Kidney (tissue), 14 donors: Measurements from ENCODE around the gene ARHGEF18. TPM values are rescaled to one million over a fixed set of nuclear protein-coding genes. Genes with fewer than 3 reads are reported as not detected.

Experiments
- DNase-seq, 5 donors: peaks; one replicate each; pipeline ENCODE4 v3.0.0-alpha.2; 2013 to 2020
- FAIRE-seq: peaks from 2 replicates; lab custom pipeline; 2012; peaks lifted over from hg19 to GRCh38; lab: Jason Lieb, UNC
- H3K27ac ChIP-seq, 2 donors: one replicate each; pipeline ENCODE4 v1.7.0; 2013; ENCODE audit warnings: low read depth in 2 of 2, low read length in 2 of 2, inconsistent platforms in 1 of 2
- H3K27me3 ChIP-seq: one replicate; pipeline ENCODE4 v1.7.1; 2013; ENCODE audit warnings: low read length, inconsistent platforms; ENCODE audit not compliant: control insufficient read depth, insufficient read depth
- H3K36me3 ChIP-seq, 3 donors: one replicate each; pipeline versions ENCODE4 v1.7.0 to v1.7.1; 2013; ENCODE audit warnings: low read length in 3 of 3, control low read depth in 1 of 3, inconsistent platforms in 1 of 3; ENCODE audit not compliant: insufficient read depth in 3 of 3, control insufficient read depth in 2 of 3
- H3K4me1 ChIP-seq, 3 donors: one replicate each; pipeline versions ENCODE4 v1.7.0 to v1.7.1; 2013; ENCODE audit warnings: low read length in 3 of 3, inconsistent platforms in 1 of 3, low read depth in 1 of 3; ENCODE audit not compliant: control insufficient read depth in 2 of 3, insufficient read depth in 2 of 3
- H3K4me3 ChIP-seq, 3 donors: one replicate each; pipeline versions ENCODE4 v1.7.0 to v1.8.1; 2013; ENCODE audit warnings: low read length in 3 of 3, control low read depth in 1 of 3, inconsistent platforms in 1 of 3
- H3K9ac ChIP-seq, 3 donors: one replicate each; pipeline versions ENCODE4 v1.7.0 to v1.7.1; 2013; ENCODE audit warnings: low read length in 3 of 3, control low read depth in 1 of 3, inconsistent platforms in 1 of 3
- H3K9me3 ChIP-seq, 3 donors: one replicate each; pipeline versions ENCODE4 v1.7.0 to v1.7.1; 2013; ENCODE audit warnings: low read length in 3 of 3, control low read depth in 1 of 3, inconsistent platforms in 1 of 3; ENCODE audit not compliant: control insufficient read depth in 2 of 3, insufficient read depth in 1 of 3
- intact Hi-C: fragments of 100-400 bp; cut with DNase I; formaldehyde crosslinking; loops from one replicate; pipeline ENCODE4 v1.11.1; 2022
- polyA plus RNA-seq: library from polyadenylated mRNA; stranded (reverse); fragments of 350-450 nt; fragmentation: Illumina TruSeq; extraction: RNeasy Lipid Tissue Mini Kit (QIAGEN cat#74804); gene quantifications from one replicate; pipeline ENCODE4 v1.2.3, GENCODE V29; 2014; ENCODE audit warnings: low read depth, low replicate concordance; ENCODE audit not compliant: insufficient read depth
- total RNA-seq: library from RNA; stranded (reverse); fragmentation: NEBNext Ultra II Directional; extraction: Animal tissue kit (Norgen Biotek cat#: 25700); gene quantifications from one replicate; pipeline ENCODE4 v1.2.1, GENCODE V29; 2021
- TF ChIP-seq, protein P1 (sequence below): IDR thresholded peaks from 3 replicates; pipeline ENCODE4 v1.5.1; 2012; ENCODE audit warnings: mild to moderate bottlenecking, moderate library complexity, borderline replicate concordance; ENCODE audit not compliant: insufficient read depth; ENCODE audit errors: extremely low read depth
- donor health status: control.
- donor health status: control.
- donor health status: control.
- donor health status: control.
- donor health status: control.
- donor health status: DM: yes; HTN: yes; CAD: no.
- donor health status: Normal renal cell carcinoma (clear cell type).

Gene ARHGEF18
- total and polyA plus RNA-seq, 2 donors from 2014 or later: 18.5 to 42.6 TPM

DNA sequence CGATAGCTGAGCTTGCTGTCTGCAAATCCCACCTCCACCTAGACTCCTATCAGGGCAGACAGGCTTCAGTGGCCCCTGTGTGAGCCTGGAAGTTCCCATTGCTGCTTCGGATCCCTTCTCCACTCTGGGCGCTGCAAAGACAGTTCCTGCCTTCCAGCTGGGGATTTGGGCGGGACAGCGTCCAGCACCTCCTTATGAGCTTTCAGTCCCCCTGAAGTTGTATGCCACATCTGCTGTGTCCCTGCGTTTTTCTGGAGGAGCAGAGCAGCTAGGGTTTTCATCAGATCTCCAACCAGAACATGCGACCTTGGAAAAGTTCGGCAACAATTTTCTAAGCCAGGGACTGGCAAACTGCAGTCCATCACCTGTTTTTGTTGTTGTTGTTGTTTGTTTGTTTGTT is 38.0 kb downstream of the ARHGEF18 start:
- peaks cover 0 to 4% (median 0%) of the 10 kb centered on the region in 3 donors for H3K4me1 ChIP-seq
- intact Hi-C loops: no loop called here
- H3K4me3 ChIP-seq: no peak overlapping the region
- TF ChIP-seq, protein P1, sequence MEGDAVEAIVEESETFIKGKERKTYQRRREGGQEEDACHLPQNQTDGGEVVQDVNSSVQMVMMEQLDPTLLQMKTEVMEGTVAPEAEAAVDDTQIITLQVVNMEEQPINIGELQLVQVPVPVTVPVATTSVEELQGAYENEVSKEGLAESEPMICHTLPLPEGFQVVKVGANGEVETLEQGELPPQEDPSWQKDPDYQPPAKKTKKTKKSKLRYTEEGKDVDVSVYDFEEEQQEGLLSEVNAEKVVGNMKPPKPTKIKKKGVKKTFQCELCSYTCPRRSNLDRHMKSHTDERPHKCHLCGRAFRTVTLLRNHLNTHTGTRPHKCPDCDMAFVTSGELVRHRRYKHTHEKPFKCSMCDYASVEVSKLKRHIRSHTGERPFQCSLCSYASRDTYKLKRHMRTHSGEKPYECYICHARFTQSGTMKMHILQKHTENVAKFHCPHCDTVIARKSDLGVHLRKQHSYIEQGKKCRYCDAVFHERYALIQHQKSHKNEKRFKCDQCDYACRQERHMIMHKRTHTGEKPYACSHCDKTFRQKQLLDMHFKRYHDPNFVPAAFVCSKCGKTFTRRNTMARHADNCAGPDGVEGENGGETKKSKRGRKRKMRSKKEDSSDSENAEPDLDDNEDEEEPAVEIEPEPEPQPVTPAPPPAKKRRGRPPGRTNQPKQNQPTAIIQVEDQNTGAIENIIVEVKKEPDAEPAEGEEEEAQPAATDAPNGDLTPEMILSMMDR: no peak
- H3K27ac ChIP-seq: no peak overlapping the region
- H3K9ac ChIP-seq: no peak overlapping the region
- no peaks in the 10 kb centered on the region for H3K9me3 ChIP-seq
- FAIRE-seq (no peak), DNase-seq (no peak)
- no peaks in the 10 kb centered on the region for H3K27me3 ChIP-seq
- no peaks in the 10 kb centered on the region for H3K36me3 ChIP-seq

DNA sequence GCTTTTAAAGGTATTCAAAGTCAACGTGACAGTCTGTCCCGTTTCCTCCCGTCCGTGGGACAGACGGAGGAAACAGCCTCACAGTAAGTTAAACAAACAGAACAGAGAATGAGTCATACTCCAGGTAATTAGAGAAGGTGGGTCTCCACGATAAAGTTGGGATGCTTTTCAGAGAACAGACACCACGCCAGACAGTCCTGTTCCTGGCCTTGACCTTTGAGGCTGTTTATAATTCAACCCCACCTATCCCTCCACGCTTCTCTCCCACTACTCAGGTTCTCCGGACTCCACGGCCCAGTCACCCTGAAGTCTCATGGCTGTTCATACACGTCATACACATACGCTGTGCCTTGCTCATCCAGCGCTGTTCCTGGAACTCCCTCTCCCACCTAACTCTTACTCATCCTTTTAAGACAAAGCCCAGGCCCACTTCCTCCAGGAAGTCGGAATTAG is 42.5 kb downstream of the ARHGEF18 start:
- Histone ChIP-seq H3K27ac (no peak overlapping the region), H3K27me3 (no peaks in the 10 kb centered on the region), H3K4me3 (no peak overlapping the region), H3K9ac (no peak overlapping the region), H3K9me3 (no peaks in the 10 kb centered on the region), H3K36me3 (no peaks in the 10 kb centered on the region), H3K4me1 (peaks cover 2 to 15% (median 4%) of the 10 kb centered on the region in 3 donors)
- TF ChIP-seq, protein P1: no peak
- DNase-seq (no peak), FAIRE-seq (no peak)
- intact Hi-C loops: no loop called here

DNA sequence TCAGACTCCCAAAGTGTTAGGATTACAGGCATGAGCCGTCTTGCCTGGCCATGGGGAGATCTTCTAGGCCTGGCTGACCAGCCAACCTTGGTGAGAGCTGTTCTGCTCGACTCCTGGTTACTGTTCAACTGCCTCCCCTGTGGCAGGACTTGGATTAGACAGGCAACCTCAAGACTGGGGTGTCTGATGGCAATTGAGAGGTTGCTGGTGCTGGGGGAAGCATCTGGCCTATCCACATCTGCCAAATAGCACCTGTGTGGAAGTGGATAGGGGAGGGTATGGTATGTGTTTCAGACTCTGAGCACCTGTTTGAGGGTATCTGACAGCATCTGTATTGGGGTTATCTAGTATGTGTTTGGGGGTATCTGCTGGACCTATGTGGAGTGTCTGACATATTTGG is 44.7 kb downstream of the ARHGEF18 start:
- Histone ChIP-seq H3K27ac (no peak overlapping the region), H3K9me3 (no peaks in the 10 kb centered on the region), H3K36me3 (no peaks in the 10 kb centered on the region), H3K4me3 (no peak overlapping the region), H3K9ac (no peak overlapping the region), H3K4me1 (peaks cover 2 to 12% (median 7%) of the 10 kb centered on the region in 3 donors), H3K27me3 (no peaks in the 10 kb centered on the region)
- FAIRE-seq: no peak
- DNase-seq: no peak
- intact Hi-C loops: no loop called here
- TF ChIP-seq, protein P1: no peak
